ENCODE data around the gene SLIT1.
"Not testable (repeated sequence)": the region's sequence is repeated elsewhere in the genome, so short reads cannot be mapped to it uniquely, and the experiment has no call there.

SLIT1 gene

GRCh38 chr10:97082575-97082974 lies 103.2 kb downstream of the SLIT1 start:
- not testable (repeated sequence) for DNase-seq (ENCODE audit: low read depth, low spot score)

DNA sequence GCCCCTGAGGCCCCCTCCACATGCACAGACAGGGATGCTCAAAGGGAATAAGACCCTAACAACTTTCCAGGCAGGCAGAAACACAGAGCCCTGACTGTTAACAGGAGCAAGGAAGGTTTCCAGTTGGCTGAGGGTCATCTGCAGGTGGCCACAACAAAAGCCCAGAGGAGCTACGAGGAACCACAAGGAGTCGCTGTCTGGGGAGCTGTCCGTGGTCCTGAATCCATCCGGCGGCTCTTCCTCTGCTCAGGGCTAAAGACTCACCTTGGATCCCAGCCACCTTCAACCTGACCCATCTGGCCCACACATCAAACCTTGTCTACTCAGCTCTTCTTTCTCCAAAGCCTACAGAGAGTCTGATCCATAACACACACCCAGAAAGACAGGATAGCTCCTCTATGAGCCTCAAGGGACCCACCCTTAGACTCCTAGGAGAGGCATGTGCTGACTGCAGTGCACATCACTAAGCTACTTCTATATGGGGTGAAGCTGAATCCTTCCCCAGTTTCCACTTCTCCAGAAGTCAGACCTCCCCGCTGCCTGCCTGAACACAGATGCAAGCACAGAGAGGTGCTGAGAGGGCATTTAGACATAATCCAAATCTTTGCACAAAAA lies 104.0 kb downstream of the SLIT1 start:
- peak; percentile 82 for DNase-seq (ENCODE audit: low read depth, low spot score)

- DNase-seq (ENCODE audit: low read depth, low spot score): no peak
Measured at GRCh38 chr10:97080051-97080776, 105.5 kb downstream of the SLIT1 start.

DNA sequence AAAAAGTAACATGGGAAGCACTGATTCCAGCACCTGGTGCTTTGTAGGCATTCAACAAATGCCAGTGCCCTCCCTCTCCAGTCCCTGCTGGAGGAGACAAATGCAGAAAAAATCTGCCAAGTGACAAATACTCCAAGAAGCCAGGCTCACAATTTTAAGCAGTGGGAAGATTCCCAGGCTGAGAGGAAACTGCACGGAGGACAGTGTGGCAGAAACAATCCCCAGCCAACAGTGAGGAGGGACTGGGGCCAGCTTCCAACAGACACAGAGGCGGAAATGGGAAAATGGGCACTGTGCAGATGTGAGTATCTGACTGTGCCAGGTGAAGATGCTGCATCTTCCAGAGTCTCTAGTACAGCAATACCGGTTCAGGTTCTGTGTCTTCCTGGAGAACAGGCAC lies 106.3 kb downstream of the SLIT1 start:
- DNase-seq (ENCODE audit: low read depth, low spot score): no peak

DNA sequence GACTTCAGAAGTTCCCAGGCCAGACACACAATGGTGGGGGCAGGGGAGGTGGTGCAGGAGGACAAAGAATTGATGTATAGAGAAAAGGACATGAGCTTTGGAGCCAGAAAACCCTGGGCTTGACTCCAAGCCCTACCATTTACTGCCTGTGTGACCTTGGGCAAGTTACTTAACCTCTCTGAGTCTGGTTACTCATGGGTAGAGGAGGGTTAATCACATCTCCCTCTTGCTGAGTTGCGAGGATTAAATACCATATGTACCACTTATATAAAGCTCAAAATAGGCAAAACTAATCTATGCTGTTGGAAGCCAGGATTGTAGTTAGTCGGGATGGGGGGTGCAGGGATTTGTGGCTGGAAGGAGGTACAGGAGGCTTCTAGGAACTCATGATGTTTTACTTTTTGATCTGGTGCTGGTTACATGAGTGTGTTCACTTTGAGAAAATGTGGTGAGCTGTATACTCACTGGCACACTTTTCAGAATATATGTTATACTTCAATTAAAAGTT lies 106.8 kb downstream of the SLIT1 start:
- no peak for DNase-seq (ENCODE audit: low read depth, low spot score)

GRCh38 chr10:97078261-97078937 lies 107.4 kb downstream of the SLIT1 start:
- DNase-seq (ENCODE audit: low read depth, low spot score): no peak

DNA sequence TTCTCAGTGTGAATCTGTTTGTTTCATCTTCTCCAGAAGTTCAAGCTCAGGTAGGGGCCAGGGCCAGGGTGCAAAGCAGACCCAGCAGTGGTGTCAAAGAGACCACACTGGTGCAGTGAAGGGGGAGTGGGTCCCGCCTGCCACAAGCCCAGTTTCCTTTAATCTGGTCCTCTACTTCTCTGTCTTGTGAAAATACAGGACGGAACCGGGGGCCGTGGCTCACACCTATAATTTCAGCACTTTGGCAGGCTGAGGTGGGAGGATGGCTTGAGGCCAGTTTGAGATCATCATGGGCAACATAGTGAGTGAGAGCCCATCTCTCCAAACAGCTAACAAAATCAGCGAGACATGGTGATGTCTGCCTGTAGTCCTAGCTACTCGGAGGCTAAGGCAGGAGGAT lies 109.0 kb downstream of the SLIT1 start:
- DNase-seq (ENCODE audit: low read depth, low spot score): no peak

DNA sequence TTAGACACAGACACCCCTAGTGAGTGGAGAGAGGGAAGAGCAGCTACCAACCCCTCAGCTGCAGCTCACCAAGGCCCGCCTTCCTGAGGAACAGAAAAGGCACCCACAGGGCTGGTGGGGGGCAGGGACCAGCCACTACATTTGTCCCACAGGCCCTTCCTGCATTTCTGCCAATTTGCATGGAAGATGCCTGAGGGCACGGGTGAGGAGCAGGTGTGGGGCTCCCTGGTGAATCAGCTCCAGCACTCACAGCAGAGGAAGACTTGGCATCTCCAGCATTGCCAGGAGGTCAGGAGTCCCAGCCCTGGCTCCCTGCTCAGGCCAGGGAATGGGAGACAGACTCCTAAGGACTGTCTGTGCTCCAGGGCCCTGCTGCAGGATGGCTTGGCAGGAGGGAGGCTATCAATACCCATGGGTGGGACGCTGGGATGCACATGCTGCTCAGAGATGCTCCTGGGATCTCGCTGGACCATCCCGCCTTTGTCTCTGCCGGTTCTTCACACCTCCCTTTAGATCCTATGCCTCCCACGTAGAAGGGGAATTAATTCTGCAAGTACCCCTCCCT lies 109.7 kb downstream of the SLIT1 start:
- DNase-seq (ENCODE audit: low read depth, low spot score): no peak

DNA sequence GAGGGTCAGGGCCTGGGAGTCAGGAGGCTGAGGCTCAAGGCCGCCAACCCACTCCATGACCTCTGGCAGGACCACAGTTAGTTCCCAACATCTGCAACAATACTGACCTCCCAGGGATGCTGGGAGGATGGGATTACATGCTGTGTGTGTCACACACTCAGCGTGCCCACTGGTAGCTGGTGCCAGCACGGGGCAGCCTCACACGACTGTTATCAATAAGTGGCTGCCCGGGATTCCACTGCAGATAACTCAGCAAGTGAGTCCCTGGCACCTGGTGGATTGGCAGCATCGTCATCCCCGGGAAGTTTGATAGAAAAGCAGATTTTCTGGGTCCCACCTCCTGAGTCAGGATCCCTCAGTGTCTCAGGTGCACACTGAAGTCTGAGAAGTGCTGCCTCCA lies 110.3 kb downstream of the SLIT1 start:
- DNase-seq (ENCODE audit: low read depth, low spot score): no peak

- no peak for DNase-seq (ENCODE audit: low read depth, low spot score)
Measured at GRCh38 chr10:97074256-97075145, 111.3 kb downstream of the SLIT1 start.

GRCh38 chr10:97072851-97073665 lies 112.7 kb downstream of the SLIT1 start:
- DNase-seq (ENCODE audit: low read depth, low spot score): peak; percentile 92

GRCh38 chr10:97071496-97071895 lies 114.3 kb downstream of the SLIT1 start:
- no peak for DNase-seq (ENCODE audit: low read depth, low spot score)

DNA sequence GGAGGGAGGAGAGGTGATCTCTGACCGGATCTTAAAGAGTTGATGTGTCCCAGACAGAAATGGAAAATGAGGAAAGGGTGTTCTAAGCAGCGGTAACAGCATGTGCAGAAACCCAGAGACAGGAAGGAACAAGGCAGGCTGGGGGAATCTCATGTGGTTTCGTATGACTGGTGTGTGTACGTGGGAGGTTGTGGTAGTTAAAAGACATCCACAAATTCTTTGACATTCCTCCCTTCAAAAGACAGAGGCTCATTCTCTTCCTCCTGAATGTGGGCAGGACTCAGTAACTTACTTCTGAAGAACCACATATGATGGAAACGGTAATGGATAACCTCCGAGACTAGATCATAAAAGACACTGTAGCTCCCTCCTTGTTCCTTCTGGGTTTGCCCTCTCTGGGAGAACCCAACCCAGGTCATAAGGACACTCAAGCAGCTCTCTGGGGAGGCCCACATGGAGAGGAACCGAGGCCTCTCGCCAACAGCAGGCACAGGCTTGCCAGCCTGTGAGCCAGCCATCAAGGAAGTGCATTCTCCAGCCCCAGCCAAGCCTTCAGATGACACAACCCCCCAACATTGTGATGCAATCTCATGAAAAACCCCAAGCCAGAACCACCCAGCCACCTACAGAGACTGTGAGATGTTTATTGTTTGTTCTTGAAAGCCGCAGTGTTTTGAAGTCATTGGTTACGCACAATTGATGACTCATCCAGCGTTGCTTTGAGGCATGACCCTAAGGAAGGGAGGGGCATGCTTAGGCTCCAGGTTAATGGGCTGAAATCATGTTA lies 116.0 kb downstream of the SLIT1 start:
- DNase-seq (ENCODE audit: low read depth, low spot score): no peak

- no peak for DNase-seq (ENCODE audit: low read depth, low spot score)
Measured at GRCh38 chr10:97069026-97069425, 116.7 kb downstream of the SLIT1 start.

GRCh38 chr10:97067716-97068391 lies 117.9 kb downstream of the SLIT1 start:
- no peak for DNase-seq (ENCODE audit: low read depth, low spot score)

- no peak for DNase-seq (ENCODE audit: low read depth, low spot score)
Measured at GRCh38 chr10:97066877-97067555, 118.7 kb downstream of the SLIT1 start.

DNA sequence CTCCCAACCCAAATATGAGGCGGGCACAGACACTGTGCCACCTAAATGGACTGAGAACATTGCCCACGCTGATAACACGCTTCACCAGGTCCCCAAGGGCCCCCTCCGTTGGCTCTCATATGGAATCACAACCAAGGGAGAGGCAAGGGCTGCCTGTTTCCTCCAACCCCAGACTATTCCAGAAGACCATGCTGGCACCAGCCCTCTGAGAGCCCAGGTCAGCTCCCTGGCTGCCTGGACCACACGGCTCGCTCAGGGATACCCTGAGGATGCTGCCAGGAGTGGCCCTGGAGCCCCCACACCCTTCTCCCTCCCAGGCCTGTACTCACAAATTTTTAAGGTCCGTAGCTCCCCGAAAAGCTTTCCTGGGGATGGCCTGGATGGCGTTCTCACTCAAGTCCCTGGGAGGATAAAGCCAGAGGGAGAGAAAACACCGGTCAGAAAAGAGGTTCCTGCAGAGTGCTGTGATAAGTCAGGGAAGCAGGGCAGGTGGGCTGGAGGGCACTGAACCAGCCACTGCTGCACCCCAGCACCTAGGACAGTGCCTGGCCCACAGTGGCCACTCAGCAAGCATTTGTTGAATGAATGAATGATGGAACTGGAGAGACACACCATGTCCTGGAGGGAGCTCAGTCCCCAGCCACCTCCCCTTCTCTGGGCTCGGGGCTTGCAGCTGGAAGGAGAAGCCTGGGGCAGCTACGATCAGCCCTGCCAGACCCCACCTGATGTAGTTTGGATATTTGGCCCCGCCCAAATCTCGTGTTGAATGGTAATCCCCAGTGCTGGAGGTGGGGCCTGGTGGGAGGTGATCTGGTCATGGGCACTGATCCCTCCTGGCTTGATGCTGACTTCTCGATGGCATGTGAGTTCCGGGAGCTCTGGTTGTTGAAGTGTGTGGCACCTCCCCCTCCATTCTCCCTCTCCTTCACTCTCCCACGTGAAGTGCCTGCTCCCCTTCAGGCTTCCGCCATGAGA lies 119.8 kb downstream of the SLIT1 start:
- DNase-seq (ENCODE audit: low read depth, low spot score): no peak

Data from astrocyte of the hippocampus (primary cell).